Loucy (cell line): Measurements from ENCODE around the gene FLT3.

Experiments
- CTCF ChIP-seq: fragments of 200-600 bp; sonication (generic); conservative IDR thresholded peaks from 2 replicates; pipeline ENCODE4 v1.5.1; 2014; ENCODE audit warnings: mild to moderate bottlenecking, antibody characterized with exemption, low read length
- EZH2phosphoT487 ChIP-seq: fragments of 200-600 bp; IDR thresholded peaks from 2 replicates; pipeline ENCODE4 v1.6.1; 2018; ENCODE audit warnings: antibody characterized with exemption, mild to moderate bottlenecking, moderate library complexity, borderline replicate concordance

DNA sequence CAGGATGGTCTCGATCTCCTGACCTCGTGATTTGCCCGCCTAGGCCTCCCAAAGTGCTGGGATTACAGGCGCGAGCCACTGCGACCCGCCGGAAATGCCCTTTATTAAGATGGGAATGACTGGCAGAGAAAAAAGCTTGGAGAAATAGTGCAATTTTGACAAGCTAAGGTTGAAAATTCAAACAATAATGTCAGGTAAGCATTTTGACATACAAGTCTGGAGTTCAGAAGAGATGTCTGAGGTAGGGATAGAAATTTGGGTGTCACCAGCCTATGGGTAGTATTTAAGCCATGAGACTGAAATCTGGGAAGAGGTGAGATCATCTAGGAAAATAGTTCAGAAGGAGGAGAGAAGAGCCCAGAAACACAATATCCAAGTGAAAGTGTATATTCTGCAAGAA lies 20.8 kb upstream of the FLT3 start:
- no peak for TF ChIP-seq CTCF
- no peak for TF ChIP-seq EZH2phosphoT487
